ENCODE measurements around the gene ITGA2B. TPM values are rescaled to one million over a fixed set of nuclear protein-coding genes. Genes with fewer than 3 reads are reported as not detected.
A peak's percentile ranks its signal among the peaks of the same experiment; 100 is the strongest.

Gene ITGA2B
- total and polyA plus RNA-seq, 10 of the 15 experiments (the other 5 are each of a cell fraction or from before 2014, with no cell fraction given): 0.04 to 0.51 (median 0.21) TPM; not detected in 1

DNA sequence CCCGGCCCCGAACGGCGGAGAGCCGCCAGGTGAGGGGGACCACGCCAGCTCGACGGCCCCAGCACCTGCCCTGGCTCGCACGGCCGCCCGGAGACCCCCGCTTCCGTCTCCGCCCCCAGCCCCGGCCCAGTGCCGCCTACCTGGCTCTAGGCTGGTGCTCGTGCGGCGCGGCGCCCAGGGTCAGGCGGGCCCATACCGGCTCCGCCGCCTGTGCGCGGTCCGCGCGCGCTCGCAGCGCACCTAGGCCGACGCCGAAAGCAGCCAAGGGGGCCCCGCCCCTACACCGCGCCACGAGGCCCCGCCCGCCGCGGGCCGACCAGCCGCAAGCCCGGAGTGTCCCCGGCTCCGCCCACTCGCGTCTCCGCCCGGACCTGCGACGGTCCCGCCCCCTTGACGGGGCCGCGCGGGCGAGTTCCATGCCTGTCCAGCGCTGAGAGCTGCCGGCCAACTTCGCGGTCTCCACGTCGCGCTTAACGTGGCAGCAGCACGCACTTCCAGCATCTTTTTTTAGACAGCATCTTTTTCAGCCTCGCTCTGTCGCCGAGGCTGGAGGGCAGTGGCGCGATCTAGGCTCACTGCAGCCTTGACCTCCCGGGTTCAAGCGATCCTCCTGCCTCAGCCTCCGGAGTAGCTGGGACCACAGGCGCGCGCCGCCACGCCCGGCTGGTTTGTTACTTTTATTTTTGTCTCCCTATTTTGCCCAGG is 64.7 kb downstream of the ITGA2B start, which contains the start of gene SLC25A39 (continued):
- TF ChIP-seq, protein P1, sequence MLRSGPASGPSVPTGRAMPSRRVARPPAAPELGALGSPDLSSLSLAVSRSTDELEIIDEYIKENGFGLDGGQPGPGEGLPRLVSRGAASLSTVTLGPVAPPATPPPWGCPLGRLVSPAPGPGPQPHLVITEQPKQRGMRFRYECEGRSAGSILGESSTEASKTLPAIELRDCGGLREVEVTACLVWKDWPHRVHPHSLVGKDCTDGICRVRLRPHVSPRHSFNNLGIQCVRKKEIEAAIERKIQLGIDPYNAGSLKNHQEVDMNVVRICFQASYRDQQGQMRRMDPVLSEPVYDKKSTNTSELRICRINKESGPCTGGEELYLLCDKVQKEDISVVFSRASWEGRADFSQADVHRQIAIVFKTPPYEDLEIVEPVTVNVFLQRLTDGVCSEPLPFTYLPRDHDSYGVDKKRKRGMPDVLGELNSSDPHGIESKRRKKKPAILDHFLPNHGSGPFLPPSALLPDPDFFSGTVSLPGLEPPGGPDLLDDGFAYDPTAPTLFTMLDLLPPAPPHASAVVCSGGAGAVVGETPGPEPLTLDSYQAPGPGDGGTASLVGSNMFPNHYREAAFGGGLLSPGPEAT (IDR thresholded peaks at IDR 0.05; ENCODE audit: low read depth): peak; percentile 52; the same call in 1 of the 2 replicates
- peak; percentile 77 for TF ChIP-seq DPF2 (IDR thresholded peaks at IDR 0.05)
- no peak for TF ChIP-seq ATF7 (IDR thresholded peaks at IDR 0.05; ENCODE audit: low read depth)
- TF ChIP-seq TCF12 (IDR thresholded peaks at IDR 0.05; ENCODE audit: low read depth, low read length): 0 out of 2 replicates have a peak, but pooled peaks have one; percentile 5
- no peak for TF ChIP-seq BCL11A (IDR thresholded peaks at IDR 0.05; ENCODE audit: low read depth, low read length)
- no peak for TF ChIP-seq TARDBP (IDR thresholded peaks at IDR 0.05; ENCODE audit: borderline replicate concordance)
- no peak for TF ChIP-seq FOXK2 (IDR thresholded peaks at IDR 0.05)
- no peak for TF ChIP-seq GABPA (IDR thresholded peaks at IDR 0.05; ENCODE audit: low read depth)
- TF ChIP-seq SMAD5 (IDR thresholded peaks at IDR 0.05; ENCODE audit: low read depth): no peak
- TF ChIP-seq MYB (IDR thresholded peaks at IDR 0.05; ENCODE audit: borderline replicate concordance, low read depth, low read length): no peak
- no peak for TF ChIP-seq RCOR1 (conservative IDR thresholded peaks at IDR 0.05; ENCODE audit: low read depth, low read length)
- TF ChIP-seq, protein P2, sequence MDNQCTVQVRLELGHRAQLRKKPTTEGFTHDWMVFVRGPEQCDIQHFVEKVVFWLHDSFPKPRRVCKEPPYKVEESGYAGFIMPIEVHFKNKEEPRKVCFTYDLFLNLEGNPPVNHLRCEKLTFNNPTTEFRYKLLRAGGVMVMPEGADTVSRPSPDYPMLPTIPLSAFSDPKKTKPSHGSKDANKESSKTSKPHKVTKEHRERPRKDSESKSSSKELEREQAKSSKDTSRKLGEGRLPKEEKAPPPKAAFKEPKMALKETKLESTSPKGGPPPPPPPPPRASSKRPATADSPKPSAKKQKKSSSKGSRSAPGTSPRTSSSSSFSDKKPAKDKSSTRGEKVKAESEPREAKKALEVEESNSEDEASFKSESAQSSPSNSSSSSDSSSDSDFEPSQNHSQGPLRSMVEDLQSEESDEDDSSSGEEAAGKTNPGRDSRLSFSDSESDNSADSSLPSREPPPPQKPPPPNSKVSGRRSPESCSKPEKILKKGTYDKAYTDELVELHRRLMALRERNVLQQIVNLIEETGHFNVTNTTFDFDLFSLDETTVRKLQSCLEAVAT (IDR thresholded peaks at IDR 0.05): 0 out of 2 replicates have a peak, but pooled peaks have one; percentile 44
- TF ChIP-seq NFYA (IDR thresholded peaks at IDR 0.05; ENCODE audit: borderline replicate concordance, low read depth, low read length): no peak
- peak; percentile 42; the same call in 1 of the 2 replicates for TF ChIP-seq CBFB (IDR thresholded peaks at IDR 0.05; ENCODE audit: low read depth)
- TF ChIP-seq HCFC1 (IDR thresholded peaks at IDR 0.05; ENCODE audit: low read length): peak; percentile 43
- 0 out of 2 replicates have a peak, but pooled peaks have one; percentile 14 for TF ChIP-seq CREM (IDR thresholded peaks at IDR 0.05; ENCODE audit: low read depth)
- TF ChIP-seq CEBPB (IDR thresholded peaks at IDR 0.05; ENCODE audit: borderline replicate concordance in 1 of 2, low read depth in 2 of 2, low read length in 2 of 2): no peak
- no peak for TF ChIP-seq ZBED1 (IDR thresholded peaks at IDR 0.05; ENCODE audit: borderline replicate concordance)
- TF ChIP-seq IKZF2 (IDR thresholded peaks at IDR 0.05): peak in 1 of 2 experiments; percentile 6; a peak in 1 of 4 replicates
- peak; percentile 73 for TF ChIP-seq IKZF1 (conservative IDR thresholded peaks at IDR 0.05)
- peak; percentile 79 for TF ChIP-seq BACH1 (IDR thresholded peaks at IDR 0.05; ENCODE audit: borderline replicate concordance)
- TF ChIP-seq EZH2 (IDR thresholded peaks at IDR 0.05; ENCODE audit: borderline replicate concordance, control insufficient read depth, low read depth, low read length): no peak
- no peak for TF ChIP-seq SMC3 (IDR thresholded peaks at IDR 0.05; ENCODE audit: borderline replicate concordance, low read length)
- no peak for TF ChIP-seq BMI1 (IDR thresholded peaks at IDR 0.05; ENCODE audit: borderline replicate concordance)
- no peak for TF ChIP-seq CHD2 (IDR thresholded peaks at IDR 0.05; ENCODE audit: borderline replicate concordance, low read depth, low read length)
- peak; percentile 74 for TF ChIP-seq MYC (IDR thresholded peaks at IDR 0.05; ENCODE audit: insufficient read depth, insufficient read length, insufficient replicate concordance, low read length, severe bottlenecking)

Data from GM12878 (cell line).